Measurements from ENCODE around the gene FOXP2.

FOXP2 gene

DNA sequence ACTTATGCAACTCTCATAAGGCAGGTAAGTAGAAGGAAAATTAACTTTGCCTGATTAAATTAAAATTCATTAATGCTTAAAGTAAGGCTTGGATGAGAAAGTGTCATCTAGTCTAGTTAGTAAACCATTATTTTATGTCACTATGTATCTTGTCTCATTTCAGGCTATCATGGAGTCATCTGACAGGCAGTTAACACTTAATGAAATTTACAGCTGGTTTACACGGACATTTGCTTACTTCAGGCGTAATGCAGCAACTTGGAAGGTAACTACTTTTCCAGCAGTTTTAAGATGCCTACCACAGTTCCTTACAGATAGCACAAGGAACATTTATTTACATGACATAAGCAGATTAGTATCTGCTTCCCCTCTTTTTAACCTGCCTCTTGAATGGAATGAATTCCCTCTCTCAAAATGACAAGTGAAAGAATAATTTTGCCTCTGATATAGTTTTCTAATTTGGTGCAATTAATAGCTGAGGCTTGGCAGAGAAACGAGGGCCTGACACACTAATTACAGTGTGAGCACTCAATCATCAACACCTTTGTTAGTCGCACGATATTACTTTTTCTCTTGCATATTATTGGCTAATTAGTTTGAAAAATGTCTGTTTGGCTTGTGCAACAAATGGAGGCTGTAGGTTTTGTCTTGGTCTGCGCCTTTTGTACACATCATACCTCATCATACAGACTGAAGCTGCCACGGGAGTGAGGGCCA is 245.0 kb downstream of the FOXP2 start:
- no peak for DNase-seq

DNA sequence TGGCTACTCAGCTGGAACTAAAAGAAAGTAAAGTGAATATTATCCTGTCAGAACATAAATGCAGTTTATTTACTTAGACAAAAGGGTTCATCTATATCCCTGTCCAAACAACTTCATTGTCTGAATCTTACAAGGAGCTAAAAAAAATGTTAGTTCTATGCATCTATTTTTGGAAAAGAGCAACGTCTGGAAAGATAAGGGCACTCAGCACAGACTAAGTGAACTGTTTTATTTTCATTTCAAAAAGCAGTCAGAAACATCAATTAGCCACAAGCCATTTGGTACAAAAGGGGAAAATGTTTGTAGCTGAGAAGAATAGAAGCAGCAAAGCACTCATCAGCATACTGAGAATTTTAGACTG is 245.5 kb downstream of the FOXP2 start:
- DNase-seq: no peak

DNA sequence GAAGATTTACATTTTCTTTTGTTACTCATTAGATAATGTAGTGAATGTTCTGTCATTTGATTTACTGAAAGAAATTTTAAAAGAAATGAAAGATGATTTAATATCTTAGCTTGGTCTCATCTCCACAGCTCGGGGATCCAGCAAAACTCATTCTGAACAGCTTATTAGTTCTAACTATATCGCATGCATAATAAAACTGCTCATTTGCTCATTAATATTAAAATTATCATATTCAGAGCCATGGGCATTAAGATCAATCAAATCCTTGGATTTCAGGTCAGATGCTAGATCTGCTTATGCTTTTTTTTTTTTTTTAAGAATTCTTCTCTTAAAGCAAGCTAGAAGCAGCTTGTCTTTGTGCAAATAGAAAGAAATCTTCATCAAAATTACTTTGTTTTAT is 246.1 kb downstream of the FOXP2 start:
- no peak for DNase-seq

DNA sequence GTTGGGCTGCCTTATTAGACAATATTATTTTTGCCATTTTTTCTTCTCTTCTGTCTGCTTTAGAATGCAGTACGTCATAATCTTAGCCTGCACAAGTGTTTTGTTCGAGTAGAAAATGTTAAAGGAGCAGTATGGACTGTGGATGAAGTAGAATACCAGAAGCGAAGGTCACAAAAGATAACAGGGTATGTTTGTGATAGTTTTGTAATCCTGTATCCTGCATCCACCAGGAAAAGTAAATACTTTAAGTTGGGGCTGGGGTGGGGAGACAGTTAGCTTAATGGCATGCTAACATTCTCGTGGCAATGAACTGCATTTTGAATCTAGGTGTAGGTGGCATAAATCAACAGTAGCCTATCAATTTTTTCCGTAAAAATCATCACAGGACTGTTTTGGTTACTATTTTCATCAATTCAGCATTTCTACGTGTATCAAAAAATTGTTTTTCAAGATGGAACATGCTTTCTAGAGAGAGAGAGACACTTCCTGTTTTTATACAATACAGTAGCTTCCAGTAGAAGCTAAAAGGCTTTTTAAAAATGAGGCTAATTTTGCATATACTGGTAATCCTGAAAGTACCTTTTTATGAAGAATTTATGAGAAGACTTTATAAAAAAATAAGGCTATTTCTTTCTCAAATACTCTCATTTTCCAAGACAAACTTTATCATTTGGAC is 247.5 kb downstream of the FOXP2 start:
- no peak for DNase-seq

DNA sequence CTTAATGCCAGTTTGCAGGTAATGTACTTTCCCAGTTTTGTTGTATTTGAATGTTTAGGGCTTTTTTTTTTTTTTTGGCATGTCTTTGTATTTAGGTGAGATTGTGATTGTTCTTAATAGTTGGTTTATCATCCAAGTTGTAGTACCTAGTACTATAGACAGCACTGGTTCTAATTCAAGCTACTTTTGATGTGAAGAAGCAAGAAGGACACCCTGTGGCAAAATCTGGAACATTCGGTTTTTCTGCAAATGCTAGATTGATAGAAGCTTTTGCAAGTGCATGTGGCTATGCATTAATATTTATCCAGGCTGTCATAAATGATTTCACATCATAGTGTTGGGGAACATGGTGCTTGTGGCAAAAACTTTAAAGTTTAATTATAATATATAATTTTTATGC is 248.9 kb downstream of the FOXP2 start:
- no peak for DNase-seq

DNA sequence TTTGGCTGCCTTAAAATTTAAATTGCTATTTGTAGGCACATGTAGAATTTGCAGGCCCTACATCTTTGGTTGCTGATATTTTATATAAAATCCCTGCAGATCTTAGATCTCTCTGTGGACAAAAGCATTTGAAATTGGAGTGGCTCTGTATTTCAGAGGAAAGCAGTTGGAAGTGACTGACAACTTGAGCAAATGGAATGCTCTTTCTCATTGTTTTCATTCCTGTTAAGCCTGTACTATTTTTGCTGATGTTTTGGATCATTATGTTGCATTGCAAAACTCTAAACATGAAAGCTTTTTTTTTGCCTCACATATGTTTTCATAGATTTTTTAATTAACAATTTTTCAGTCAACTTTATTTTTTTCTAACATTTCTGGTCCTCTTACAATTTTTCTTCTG is 256.1 kb downstream of the FOXP2 start:
- DNase-seq: no peak

DNA sequence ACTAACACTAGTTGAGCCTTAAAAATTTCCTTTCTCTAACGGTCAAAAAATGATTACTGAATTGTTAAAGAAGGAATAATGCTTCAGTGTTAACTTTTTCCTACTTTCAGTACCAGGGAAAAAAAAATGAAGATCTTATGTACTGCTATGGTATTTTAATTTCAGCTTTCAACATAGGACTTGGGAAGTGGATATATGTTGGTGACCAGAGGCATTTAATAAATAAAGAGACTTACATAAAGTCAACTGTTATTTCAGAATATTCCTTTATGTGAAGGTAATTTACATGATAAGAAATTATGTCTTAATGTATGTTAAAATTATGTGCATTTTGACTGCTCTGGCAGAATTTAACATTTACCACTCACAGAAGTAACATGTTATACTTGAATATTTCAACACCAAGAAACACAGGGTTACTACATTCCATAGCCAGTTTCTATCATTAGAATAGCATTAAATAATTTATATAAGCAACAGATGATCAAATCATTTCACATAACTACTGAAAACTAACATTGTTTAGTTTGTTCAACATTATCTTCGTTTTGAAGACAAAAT is 257.0 kb downstream of the FOXP2 start:
- no peak for DNase-seq

DNA sequence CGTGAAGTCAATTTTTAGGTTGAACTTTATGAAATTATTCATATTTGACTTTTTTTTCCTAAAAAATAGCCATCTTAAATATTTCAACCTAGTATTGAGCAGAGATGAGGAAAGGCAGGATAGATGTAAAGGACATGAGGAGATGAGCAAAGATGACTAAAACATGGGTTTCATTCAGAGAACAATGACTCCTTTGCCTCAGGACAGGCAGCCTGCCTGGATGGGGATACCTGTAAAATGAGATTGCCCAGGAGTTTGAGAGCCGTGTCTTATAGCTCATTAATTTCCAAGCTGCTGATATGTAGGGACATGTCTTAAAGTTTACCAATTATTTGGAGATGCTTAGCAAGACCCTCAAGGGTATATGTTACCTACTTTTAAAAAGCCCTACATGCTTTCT is 263.5 kb downstream of the FOXP2 start:
- no peak for DNase-seq

DNA sequence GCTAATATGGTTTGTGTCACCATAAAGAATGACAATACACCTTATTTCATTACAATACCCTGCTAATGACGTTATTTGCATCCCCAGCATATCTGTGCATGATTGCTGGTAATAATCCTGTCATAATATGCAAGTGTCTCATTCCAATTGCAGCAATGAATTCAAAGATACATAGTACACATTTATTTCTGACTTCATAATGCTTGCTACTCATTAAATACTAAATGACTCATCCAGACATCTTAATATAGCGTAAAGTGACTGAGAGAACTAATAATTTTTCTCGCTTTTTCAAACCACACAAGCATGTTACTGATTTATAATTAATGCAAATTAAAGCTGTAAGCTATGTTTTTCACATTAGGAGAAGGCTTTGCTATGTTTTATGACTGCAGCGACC is 272.6 kb downstream of the FOXP2 start:
- DNase-seq: no peak

DNA sequence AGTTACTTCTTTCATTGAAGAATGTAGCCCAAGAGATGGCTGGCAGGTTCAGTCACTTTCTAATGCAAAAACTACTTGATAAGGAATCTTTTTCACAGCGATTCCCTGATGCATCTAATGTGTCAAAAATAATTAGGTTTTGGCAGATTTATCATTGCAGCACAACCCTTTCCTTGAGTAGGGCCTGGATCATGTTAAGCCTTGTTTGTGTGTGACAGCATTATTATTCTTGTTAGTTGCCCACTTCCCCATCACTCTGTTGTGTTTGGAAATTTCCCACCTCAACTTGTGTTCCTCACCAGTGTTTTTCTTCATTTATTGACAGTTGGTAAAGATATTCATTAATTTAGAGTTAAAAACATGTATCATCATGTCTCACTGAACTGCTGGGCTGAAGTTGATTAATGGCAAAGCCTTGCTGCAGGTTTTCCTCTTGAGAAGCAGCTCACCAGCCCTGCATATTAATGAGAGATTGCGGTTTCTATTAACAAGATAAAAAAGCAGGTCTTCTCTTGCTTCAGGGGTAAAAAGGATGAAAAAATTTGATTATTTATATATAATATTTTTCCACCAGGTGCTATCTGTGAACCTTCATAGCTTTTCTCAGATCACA is 273.9 kb downstream of the FOXP2 start:
- DNase-seq: no peak

DNA sequence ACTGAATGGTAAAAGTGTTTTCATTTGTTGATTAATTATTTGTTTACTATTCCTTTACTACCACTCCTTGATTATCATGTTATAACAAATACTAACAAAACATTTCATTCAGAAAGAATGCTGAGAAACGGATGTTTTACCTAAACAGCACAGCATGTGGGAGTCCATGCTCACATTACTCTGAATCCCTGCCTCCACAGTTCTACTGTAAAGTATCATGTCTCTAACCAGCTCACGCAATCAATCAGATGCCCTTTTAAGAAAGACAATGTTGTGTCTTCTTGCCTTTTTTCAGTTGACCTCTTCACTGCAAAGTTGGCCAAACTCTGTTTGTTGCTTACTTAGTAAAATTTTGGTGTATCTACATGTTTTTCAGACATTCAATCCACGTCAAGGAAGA is 274.8 kb downstream of the FOXP2 start:
- DNase-seq: no peak

DNA sequence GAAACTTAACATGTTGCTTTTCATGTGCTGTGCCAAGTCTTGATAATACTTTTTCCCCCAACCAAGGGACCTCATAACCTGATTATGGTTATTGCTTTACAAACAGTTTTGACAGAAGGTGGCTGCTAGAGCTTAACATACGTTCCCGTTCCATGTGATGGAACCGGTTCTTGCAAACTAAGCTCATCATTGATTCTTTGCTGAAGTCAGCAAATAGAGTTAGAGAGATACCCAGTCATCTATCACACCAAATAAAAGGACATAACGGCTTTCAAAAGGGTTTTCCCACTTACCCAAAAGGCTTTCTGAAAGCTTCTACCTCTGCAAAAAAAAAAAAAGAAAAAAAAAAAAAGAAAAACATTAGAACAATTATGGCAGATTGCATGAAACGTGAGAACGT is 277.0 kb downstream of the FOXP2 start:
- no peak for DNase-seq

DNA sequence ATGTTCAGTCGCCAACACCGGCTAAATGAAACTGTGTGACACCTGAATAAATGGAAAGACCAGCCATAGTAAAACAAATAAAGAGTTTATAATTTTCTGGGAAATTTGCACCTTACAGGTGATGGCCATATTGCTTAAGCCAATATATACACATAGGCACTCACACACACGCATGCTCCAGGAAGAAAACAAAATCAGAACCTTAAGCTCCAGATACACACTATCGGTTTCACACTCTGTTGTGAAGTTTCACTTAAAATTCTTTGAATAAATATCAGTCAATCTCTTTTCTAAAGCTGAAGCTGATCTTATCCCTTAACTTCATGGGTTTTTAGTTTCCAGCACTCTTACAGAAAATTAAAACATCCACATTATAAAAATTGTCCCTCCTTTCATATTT is 280.6 kb downstream of the FOXP2 start:
- no peak for DNase-seq

DNA sequence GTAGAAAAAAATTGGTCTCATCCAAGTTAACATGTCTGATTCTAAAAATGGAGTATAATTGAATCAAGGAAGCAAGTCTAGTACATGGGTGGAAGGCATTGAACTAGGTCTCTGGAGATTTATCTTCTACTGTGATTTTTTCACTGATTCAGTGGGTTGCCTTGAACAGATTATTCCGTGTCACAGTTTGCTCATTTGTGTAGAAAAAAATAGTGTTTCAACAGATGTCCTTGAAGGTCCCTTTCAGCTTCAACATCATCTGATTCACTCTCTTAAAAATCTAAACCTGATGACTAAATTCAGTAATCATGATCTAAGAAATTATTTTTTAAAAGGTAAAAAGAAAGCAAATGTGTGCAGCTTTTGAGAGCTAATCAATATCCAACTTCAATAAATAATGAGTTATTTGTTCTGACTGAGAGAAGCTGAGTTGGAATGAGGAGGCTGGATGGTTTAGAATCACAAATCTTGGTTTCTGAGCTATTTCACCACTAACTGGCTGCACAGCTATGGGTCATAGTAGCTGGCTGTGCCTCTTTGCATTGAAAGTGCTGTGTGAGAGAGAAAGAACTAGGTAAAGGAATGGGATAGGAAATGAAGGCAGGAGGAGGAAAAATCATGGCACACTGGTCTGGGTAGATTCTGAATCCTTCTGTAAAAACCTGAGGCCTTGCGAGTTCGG is 285.8 kb downstream of the FOXP2 start:
- no peak for DNase-seq

DNA sequence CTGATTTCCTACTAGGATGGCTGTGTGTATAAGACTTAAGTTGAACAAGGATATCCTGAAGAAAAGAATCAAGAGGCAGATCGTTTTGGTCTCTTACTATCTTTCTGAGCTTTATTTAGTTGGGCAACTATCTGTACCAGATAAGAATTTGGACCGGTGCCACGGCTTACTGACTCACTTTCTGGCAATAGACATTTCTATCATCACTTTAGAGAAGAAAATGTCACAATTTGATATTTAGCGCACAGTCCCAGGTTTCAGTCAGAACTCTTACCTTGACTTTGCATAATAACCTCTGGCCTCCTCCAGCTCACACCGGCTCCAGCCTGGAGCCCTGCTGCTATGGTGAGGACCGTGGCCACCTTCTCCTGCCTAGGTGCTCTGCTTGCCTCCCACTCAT is 289.1 kb downstream of the FOXP2 start:
- DNase-seq: no peak

DNA sequence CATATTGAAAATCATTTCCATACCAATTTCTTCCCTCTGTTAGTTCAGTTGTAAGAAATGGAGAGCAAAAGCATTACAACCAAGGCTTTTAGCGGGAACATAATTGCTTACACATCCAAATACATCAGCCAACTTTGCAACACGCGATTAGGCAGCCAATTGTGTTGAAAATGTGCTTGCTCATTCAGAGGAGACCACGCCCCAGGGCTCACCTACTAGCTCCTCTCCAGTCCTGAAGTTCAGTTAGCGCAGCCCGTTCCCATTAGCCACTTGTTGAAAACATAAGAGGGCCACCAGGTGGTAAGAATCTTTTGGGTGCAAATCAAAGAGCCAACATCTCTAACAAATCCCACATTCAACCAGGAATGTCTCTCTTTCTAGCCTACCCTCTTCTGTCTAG is 294.0 kb downstream of the FOXP2 start:
- DNase-seq: no peak

DNA sequence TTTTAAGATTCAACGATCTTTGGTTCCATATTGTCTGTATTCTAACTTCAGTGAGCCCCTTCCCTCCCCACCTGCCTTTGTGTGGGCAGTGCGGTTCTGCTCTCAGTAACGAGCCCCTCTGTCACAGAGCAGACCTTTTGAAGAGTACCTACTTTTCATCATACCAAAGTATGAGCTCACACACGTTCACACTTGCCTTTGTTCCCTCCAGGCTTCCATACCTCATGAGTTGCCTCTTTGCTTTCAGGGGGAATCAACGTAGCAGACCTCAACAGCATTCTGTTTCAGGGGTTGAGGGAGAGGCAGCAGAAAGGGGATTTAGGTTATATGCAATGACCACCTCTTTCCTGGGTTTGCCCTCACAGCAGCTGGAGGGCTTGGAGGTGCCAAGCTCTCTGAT is 295.9 kb downstream of the FOXP2 start:
- no peak for DNase-seq

DNA sequence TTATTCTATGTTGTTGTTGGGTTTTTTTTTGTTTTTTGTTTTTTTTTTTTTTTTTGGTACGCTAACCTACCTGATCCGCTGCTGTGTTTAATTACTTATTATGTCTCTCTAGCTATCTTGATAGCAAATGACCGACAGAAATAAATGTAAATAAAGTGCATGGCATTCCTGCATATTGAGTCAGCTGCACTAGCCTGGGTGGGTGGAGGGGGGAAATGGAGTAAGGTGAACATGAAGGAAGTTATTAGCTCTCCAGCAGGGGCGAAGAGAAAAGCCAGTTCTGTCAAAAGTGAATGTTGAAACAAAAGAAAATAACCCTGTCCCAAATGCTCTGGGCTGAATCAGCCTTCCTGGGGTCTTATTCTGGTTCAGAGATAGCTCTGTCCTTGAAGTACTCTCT is 296.6 kb downstream of the FOXP2 start:
- DNase-seq: no peak

DNA sequence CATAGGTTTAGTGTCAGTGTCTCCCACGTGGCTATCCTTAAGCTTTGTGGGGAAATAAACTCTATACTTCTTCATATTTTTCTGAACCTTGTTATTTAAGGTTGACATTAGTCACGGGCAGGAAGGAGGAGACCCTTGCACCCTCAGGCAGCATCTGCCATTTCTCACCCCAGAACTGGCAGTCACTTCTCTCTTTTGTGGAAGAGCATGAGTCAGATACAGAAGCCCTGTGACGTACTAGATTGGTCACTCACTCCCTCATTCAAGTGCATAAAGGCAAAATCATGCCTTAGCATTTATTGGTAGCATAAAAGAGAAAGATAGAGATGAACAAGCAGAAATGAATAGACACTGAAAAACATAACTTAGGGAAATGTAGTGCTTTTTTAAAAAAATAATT is 301.3 kb downstream of the FOXP2 start:
- DNase-seq: no peak

DNA sequence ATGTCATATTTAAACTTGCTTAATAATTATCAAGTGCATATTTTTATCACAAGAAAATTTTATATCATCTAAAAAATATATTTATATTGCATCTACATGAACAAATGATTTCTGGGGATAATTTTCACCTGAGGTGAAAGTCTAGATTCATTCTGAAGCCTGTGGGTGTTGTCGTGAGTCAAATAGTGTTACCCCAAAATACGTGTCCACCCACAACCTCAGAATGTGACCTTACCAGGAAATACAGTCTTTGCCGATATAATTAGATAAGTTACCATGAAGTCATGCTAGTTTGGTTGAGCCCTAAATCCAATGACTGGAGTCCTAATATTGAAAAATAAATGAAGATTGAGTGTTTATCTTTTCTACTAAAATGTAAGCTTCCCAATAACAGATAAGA is 304.2 kb downstream of the FOXP2 start:
- DNase-seq: no peak

DNA sequence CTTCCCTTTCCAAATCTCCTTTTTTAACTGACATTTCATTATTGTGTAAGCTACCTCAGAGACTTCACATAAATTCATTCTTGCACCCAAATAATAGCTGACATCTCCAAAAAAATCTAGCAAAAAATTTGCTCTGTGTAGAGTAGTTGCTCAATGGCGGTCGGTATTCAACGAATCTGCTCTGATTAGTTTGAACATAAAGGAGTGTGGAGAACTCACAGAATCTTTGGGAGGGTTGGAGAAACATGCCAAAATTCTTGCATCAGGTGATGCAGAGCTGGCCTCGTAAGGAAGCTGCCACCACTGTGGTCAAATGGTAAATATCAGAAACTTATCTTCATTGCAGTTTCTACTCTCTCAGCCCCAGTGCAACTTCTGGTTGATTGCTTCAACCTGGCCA is 306.1 kb downstream of the FOXP2 start:
- no peak for DNase-seq

DNA sequence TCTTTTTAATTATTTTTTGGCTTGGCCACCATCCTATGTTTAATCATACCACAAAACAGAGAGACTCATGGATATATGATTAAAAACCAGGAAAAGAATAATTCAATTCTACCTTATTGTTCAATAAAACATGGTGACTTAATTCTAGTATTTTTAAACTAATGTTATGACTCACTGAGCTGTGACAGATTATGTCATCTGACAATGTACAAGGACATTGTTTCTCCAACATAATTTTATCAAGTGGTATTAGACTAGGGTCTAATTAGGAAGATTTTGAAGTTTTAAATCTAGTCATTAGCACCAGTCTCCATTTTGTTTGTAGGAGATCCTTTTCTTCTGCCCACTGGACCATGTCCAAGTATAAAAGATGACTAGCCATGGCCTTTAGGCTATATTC is 307.9 kb downstream of the FOXP2 start:
- no peak for DNase-seq

DNA sequence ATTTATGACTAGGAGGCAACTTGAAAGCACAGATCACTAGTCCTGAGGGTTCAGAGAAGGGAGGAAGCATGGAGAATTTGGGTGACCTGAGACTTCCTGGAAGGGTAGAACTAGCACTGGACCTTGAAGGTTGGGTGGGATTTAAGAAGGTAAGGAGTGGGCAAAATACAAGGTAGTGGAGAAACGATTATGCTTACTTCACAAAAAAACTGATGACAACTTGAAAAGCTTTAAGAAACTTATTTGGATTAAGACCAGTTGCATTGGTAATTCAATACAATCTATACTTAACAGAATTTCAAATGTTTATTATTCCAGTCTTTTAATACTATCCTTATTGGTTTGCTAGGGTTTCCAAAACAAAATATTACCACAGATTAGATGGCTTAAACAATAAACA is 308.7 kb downstream of the FOXP2 start:
- no peak for DNase-seq

DNA sequence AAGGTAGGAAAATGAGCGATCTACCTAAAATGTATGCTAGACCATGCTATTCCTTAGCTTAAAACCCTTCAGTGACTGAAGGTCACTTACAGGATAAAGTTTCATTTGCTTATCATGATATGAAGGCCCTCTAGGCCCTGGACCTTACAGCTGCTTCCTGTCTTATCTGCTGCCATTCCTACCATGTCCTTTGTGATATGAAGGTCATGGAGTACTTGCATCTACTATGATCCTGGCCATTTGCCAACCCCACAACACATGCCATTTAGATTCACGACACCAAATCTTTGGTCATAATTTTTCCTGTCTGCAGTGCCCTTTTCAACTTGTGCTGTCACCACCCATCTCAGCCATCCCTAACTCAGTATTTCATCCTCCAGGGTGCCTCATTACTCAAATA is 325.5 kb downstream of the FOXP2 start:
- DNase-seq: no peak
